Mucosa of descending colon (tissue), 3 donors: Measurements from ENCODE around the gene AMDHD2. TPM values are rescaled to one million over a fixed set of nuclear protein-coding genes. Genes with fewer than 3 reads are reported as not detected.
"Not testable (repeated sequence)": the region's sequence is repeated elsewhere in the genome, so short reads cannot be mapped to it uniquely, and the experiment has no call there.

Source experiments
- ATAC-seq: fragments of 200-7000 bp; cut with Tn5 transposase; one replicate; pipeline ENCODE4 v1.9.1; 2020; ENCODE audit warnings: mild to moderate bottlenecking, moderate library complexity
- DNase-seq, 3 donors: peaks; one replicate each; pipeline ENCODE4 v3.0.0-alpha.2; 2020
- H3K36me3 ChIP-seq: fragments of 200-600 bp; one replicate; pipeline ENCODE4 v1.8.0; 2021; ENCODE audit warnings: low read depth, mild to moderate bottlenecking
- H3K4me1 ChIP-seq: fragments of 200-600 bp; one replicate; pipeline ENCODE4 v1.8.0; 2021; ENCODE audit warnings: low read depth, mild to moderate bottlenecking
- H3K4me3 ChIP-seq: fragments of 200-600 bp; one replicate; pipeline ENCODE4 v1.8.0; 2021; ENCODE audit warnings: mild to moderate bottlenecking
- H3K9me3 ChIP-seq: fragments of 200-600 bp; one replicate; pipeline ENCODE4 v1.8.0; 2021; ENCODE audit warnings: mild to moderate bottlenecking
- intact Hi-C, 2 donors: fragments of 100-400 bp; cut with DNase I in 1 of 2; cut with micrococcal nuclease in 1 of 2; formaldehyde crosslinking; loops; one replicate each; pipeline versions ENCODE4 v1.11.0 to v1.11.1; 2022; cut with DNase I, micrococcal nuclease
- total RNA-seq, 3 donors: library from RNA; stranded (reverse); fragmentation: NEBNext Ultra II Directional in 2 of 3; extraction: Animal tissue kit (Norgen Biotek cat#: 25700) in 2 of 3; gene quantifications; one replicate each; pipeline versions ENCODE4 v1.2.1 to v1.2.4, GENCODE V29; 2021 to 2023
- TF ChIP-seq, protein P1 (sequence below): fragments of 200-600 bp; IDR thresholded peaks from one replicate; pipeline ENCODE4 v1.8.0; 2022; ENCODE audit warnings: antibody characterized with exemption, mild to moderate bottlenecking
- donor health status: DM: no; HTN: no; CAD: no; lungs with moderate emphysema.
- donor health status: DM: no; HTN: no; CAD: no.
- donor health status: DM: no; HTN: yes; CAD: no.

AMDHD2 gene
- total RNA-seq, 3 donors from 2014 or later, result 33.6 to 51.2 (median 38.4) TPM

DNA sequence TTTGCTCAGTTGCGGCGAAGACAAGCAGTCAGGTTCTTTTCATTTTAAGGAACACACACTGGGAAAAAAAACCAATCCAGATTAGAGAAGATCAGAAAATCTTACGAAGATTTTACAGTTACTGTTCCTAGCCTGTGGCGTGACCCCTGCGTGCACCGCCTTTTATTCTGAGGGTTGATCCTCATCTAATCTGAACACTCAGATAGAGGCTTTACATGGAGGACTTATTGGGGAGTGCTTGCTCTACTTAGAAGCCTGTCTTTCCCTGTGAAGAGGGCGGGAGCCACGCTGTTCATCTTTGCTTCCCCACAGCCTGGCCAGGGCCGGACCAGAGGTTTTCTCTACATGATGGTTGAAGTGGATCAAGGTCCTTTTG lies 43.8 kb upstream of the AMDHD2 start:
- TF ChIP-seq, protein P1, sequence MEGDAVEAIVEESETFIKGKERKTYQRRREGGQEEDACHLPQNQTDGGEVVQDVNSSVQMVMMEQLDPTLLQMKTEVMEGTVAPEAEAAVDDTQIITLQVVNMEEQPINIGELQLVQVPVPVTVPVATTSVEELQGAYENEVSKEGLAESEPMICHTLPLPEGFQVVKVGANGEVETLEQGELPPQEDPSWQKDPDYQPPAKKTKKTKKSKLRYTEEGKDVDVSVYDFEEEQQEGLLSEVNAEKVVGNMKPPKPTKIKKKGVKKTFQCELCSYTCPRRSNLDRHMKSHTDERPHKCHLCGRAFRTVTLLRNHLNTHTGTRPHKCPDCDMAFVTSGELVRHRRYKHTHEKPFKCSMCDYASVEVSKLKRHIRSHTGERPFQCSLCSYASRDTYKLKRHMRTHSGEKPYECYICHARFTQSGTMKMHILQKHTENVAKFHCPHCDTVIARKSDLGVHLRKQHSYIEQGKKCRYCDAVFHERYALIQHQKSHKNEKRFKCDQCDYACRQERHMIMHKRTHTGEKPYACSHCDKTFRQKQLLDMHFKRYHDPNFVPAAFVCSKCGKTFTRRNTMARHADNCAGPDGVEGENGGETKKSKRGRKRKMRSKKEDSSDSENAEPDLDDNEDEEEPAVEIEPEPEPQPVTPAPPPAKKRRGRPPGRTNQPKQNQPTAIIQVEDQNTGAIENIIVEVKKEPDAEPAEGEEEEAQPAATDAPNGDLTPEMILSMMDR, result no peak
- intact Hi-C loops, result no loop called here
- Histone ChIP-seq H3K9me3 (no peaks in the 10 kb centered on the region), H3K4me1 (peaks cover 25% of the 10 kb centered on the region), H3K36me3 (no peaks in the 10 kb centered on the region), H3K4me3 (no peak overlapping the region)
- DNase-seq, result no peak
- ATAC-seq, result no peak

DNA sequence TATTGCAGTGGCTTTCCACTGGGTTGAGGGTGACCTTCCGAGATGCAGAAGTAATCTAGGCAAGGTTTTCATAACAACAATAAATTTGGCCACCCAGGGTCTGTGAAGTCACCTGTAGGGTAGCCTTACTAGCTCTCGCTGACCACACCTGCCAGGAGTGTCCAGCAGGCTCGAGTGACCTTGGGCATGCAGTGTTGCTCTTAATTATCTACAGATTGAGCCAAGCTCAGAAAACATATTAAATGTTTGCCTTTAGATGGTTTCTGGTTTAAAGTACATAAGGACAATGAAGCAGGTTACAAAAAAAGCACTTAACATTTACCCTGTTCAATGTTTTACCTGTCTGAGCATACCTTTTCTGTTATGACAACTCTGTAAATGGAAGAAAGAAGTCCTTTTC lies 43.4 kb upstream of the AMDHD2 start:
- Histone ChIP-seq H3K4me1 (peaks cover 25% of the 10 kb centered on the region), H3K9me3 (no peaks in the 10 kb centered on the region), H3K36me3 (no peaks in the 10 kb centered on the region), H3K4me3 (no peak overlapping the region)
- TF ChIP-seq, protein P1, result no peak
- ATAC-seq, result no peak
- no peak for DNase-seq
- intact Hi-C loops, result no loop called here

DNA sequence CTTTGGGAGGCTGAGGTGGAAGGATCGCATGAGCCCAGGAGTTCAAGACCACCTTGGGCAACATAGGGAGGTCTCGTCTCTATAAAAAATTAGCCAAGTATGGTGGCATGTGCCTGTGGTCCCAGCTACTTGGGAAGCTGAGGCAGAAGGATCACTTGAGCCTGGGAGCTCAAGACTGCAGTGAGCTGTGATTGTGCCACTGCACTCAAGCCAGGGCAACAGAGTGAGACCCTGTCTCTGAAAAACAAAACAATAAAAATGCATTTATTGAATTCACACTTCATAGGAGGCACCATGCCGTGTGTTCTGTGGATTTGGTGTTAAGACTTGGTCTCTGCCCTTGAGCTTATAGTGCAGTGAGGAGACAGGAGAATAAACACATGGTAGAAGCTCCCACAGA lies 42.8 kb upstream of the AMDHD2 start:
- DNase-seq (no peak), ATAC-seq (no peak)
- Histone ChIP-seq H3K4me1 (peaks cover 24% of the 10 kb centered on the region), H3K36me3 (no peaks in the 10 kb centered on the region), H3K4me3 (no peak overlapping the region), H3K9me3 (no peaks in the 10 kb centered on the region)
- TF ChIP-seq, protein P1, result no peak
- intact Hi-C loops, result no loop called here

DNA sequence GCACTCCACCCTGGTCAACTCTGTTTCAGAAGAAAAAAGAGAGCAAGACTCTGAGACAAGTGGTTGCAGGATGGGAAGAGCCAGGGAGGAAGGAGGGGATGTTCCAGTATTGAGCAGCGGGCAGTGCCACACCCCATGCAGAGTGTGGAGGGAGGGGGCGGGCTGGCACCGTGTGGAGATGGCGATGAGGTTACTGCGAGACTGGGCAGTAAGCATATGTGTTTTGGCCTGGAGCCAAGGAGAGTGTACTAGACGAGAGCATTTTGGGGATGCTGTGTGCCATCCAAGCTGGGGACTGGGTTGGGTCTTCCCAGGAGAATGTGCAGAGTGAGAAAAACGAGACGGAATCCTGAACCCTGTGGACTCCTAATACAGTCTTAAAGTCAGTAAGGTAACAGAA lies 41.9 kb upstream of the AMDHD2 start:
- TF ChIP-seq, protein P1, result no peak
- H3K36me3 ChIP-seq, result no peaks in the 10 kb centered on the region
- ATAC-seq, result no peak
- DNase-seq, result no peak
- H3K9me3 ChIP-seq, result no peaks in the 10 kb centered on the region
- intact Hi-C loops, result no loop called here
- H3K4me3 ChIP-seq, result no peak overlapping the region
- H3K4me1 ChIP-seq, result peaks cover 22% of the 10 kb centered on the region

DNA sequence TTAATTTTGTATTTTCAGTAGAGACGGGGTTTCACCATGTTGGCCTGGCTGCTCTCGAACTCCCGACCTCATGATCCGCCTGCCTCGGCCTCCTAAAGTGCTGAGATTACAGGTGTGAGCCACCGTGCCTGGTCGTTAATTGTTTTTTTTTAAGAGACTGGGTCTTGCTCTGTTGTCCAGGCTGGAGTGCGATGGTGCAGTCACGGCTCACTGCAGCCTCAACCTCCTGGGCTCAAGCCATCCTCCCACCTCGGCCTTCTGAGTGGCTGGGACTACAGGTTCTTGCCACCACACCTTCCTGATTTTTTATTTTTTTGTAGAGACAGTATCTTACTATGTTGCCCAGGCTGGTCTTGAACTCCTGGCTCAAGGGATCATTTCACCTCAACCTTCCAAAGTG lies 40.2 kb upstream of the AMDHD2 start:
- intact Hi-C loops, H3K36me3 ChIP-seq, H3K4me3 ChIP-seq, ATAC-seq, H3K9me3 ChIP-seq, DNase-seq: not testable (repeated sequence)
- H3K4me1 ChIP-seq, result peaks cover 18% of the 10 kb centered on the region

DNA sequence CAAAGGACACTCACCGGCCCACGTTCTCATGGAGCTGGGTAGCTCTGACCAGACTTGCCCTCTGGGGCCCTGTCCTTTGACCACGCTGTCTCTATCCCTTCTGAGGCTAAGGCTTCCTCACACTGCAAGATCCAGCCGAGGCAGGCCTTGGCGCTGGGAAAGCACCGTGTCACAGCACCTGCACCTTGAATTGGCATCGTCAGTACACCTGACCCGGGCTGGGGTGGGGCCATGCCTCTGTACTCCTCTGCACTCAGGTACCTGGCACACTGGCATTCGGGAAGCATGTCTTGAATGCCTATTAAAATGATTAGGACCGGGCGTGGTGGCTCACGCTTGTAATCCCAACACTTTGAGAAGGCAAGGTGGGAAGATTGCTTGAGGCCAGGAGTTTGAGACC lies 39.2 kb upstream of the AMDHD2 start:
- ATAC-seq (peak; percentile 94), DNase-seq (peak; percentile 78 to 86 (median 81))
- intact Hi-C loops, result no loop called here
- Histone ChIP-seq H3K9me3 (no peaks in the 10 kb centered on the region), H3K4me3 (no peak overlapping the region), H3K4me1 (peaks cover 14% of the 10 kb centered on the region), H3K36me3 (no peaks in the 10 kb centered on the region)
- TF ChIP-seq, protein P1, result no peak
